SKM-1 (cell line): ENCODE data around the gene BOK.
"Not testable (repeated sequence)": the region's sequence is repeated elsewhere in the genome, so short reads cannot be mapped to it uniquely, and the experiment has no call there.

Source experiments
- DNase-seq: peaks from one replicate; lab custom pipeline; 2025; ENCODE audit not compliant: unreplicated experiment; lab: John Stamatoyannopoulos, UW

BOK gene

GRCh38 chr2:241558532-241559322 is at the start of gene BOK:
BOK (plus strand) TSS chr2:241558745; CDS start chr2:241559484, 739 bp downstream.
- no peak for DNase-seq

- DNase-seq = no peak
Measured at GRCh38 chr2:241509155-241509784, 49.3 kb upstream of the BOK start.

GRCh38 chr2:241511091-241511741 is 47.3 kb upstream of the BOK start:
- no peak for DNase-seq

GRCh38 chr2:241514553-241514952 is 44.0 kb upstream of the BOK start:
- no peak for DNase-seq

GRCh38 chr2:241514986-241515737 is 43.4 kb upstream of the BOK start:
- DNase-seq = no peak

- no peak for DNase-seq
Measured at GRCh38 chr2:241516520-241516965, 42.0 kb upstream of the BOK start.

GRCh38 chr2:241517297-241517696 is 41.2 kb upstream of the BOK start:
- no peak for DNase-seq

- DNase-seq = no peak
Measured at GRCh38 chr2:241519669-241520068, 38.9 kb upstream of the BOK start.

- DNase-seq = no peak
Measured at GRCh38 chr2:241522477-241522876, 36.1 kb upstream of the BOK start.

GRCh38 chr2:241525818-241526780 is 32.4 kb upstream of the BOK start:
- not testable (repeated sequence) for DNase-seq

- no peak for DNase-seq
Measured at GRCh38 chr2:241530571-241530970, 28.0 kb upstream of the BOK start.

- DNase-seq = no peak
Measured at GRCh38 chr2:241531161-241531722, 27.3 kb upstream of the BOK start.

GRCh38 chr2:241532168-241532567 is 26.4 kb upstream of the BOK start:
- no peak for DNase-seq

- no peak for DNase-seq
Measured at GRCh38 chr2:241532733-241533601, 25.6 kb upstream of the BOK start.

GRCh38 chr2:241534293-241534692 is 24.3 kb upstream of the BOK start:
- DNase-seq = no peak

GRCh38 chr2:241534701-241535375 is 23.7 kb upstream of the BOK start:
- DNase-seq = no peak

GRCh38 chr2:241535871-241536655 is 22.5 kb upstream of the BOK start:
- DNase-seq = no peak
